Measurements from ENCODE around the gene CBX4.

The CBX4 gene

DNA sequence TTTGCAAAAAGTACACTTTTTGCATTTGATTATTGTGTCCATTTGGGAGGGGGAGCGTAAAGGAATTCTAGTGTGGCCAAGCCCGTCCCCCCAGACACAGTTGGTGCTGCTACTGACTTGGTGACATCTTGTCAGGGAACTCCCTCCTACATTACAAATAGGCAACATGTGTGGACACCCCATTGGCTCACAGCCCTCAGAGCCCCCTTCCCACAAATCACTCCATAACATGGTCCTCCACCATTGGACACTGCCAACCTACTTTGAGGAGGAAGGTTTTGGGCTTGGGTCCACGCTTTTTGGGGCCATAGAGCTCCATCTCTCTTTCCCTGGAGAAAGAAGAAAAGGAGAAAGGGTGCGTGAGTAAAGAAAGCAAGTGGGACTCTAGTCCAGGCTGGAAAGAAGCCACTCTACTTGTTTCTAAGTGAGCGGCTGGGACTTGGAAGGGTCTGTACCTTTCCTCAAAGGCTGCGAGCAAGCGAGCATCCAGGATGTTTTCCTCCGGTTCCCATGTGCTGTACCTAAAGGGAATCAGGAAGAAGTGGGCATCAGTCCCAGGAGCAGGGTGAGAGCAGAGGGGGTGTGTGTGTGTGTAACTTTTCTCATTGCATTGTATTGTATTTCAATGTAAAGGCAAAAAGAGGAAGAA, 43.3 kb downstream of the CBX4 start:
- TF ChIP-seq POLR2AphosphoS5 (IDR thresholded peaks at IDR 0.05; ENCODE audit: low read depth, low read length) (no peak), TAF1 (IDR thresholded peaks at IDR 0.05; ENCODE audit: borderline replicate concordance, insufficient read depth, low read length) (no peak), SIN3A (IDR thresholded peaks at IDR 0.05; ENCODE audit: borderline replicate concordance, insufficient read depth, low read length) (no peak), FOXP2 (optimal IDR thresholded peaks at IDR 0.05; ENCODE audit: borderline replicate concordance, extremely low read depth, extremely low read length, insufficient read depth) (no peak)
- TF ChIP-seq, protein P1, sequence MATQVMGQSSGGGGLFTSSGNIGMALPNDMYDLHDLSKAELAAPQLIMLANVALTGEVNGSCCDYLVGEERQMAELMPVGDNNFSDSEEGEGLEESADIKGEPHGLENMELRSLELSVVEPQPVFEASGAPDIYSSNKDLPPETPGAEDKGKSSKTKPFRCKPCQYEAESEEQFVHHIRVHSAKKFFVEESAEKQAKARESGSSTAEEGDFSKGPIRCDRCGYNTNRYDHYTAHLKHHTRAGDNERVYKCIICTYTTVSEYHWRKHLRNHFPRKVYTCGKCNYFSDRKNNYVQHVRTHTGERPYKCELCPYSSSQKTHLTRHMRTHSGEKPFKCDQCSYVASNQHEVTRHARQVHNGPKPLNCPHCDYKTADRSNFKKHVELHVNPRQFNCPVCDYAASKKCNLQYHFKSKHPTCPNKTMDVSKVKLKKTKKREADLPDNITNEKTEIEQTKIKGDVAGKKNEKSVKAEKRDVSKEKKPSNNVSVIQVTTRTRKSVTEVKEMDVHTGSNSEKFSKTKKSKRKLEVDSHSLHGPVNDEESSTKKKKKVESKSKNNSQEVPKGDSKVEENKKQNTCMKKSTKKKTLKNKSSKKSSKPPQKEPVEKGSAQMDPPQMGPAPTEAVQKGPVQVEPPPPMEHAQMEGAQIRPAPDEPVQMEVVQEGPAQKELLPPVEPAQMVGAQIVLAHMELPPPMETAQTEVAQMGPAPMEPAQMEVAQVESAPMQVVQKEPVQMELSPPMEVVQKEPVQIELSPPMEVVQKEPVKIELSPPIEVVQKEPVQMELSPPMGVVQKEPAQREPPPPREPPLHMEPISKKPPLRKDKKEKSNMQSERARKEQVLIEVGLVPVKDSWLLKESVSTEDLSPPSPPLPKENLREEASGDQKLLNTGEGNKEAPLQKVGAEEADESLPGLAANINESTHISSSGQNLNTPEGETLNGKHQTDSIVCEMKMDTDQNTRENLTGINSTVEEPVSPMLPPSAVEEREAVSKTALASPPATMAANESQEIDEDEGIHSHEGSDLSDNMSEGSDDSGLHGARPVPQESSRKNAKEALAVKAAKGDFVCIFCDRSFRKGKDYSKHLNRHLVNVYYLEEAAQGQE (IDR thresholded peaks at IDR 0.05; ENCODE audit: insufficient read depth in 1 of 2, low read depth in 2 of 2, low read length in 2 of 2), result no peak

DNA sequence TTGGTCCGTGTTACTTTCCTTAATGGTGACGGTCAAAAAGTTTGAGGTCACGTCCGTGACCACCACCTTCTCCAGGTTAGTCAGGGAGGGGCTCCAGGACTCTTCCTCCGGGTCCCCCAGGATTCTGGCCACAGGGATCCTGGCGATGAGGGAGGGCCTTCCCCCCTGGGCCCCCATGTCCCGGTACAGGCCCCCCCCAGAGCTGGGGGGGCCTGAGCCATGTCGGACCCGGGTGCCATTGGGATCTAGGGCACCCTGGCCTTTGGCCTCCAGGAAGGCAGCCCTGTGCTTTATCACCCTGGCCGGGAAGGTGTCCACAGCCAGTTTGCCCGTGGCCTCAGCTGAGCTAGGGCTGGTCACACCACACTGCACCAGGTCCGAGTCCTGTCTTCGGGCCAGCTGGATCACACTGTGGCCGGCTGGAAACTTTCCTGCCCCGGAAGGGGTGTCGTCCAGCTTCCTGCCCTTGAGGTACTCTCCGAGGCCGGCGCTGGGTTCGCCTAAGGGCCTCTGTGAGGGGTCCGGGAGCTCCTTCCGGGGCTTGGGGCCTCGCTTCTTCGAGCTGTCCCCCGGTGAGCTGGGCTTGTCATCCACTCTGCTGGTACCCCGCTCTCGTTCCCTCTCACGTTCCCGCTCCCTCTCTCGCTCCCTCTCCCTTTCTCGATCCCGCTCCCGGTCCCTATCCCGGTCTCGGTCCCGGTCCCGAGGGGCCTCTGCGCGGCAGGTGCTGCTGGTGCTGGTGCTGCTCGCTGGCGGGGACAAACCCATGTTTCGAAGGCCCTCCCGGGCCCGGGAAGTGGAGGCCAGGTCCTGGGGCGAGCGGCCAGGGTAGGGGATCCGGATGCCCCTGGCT, 44.4 kb downstream of the CBX4 start:
- TF ChIP-seq, protein P1 (IDR thresholded peaks at IDR 0.05; ENCODE audit: insufficient read depth in 1 of 2, low read depth in 2 of 2, low read length in 2 of 2), result no peak
- TF ChIP-seq SIN3A (IDR thresholded peaks at IDR 0.05; ENCODE audit: borderline replicate concordance, insufficient read depth, low read length) (no peak), FOXP2 (optimal IDR thresholded peaks at IDR 0.05; ENCODE audit: borderline replicate concordance, extremely low read depth, extremely low read length, insufficient read depth) (no peak), POLR2AphosphoS5 (IDR thresholded peaks at IDR 0.05; ENCODE audit: low read depth, low read length) (no peak), TAF1 (IDR thresholded peaks at IDR 0.05; ENCODE audit: borderline replicate concordance, insufficient read depth, low read length) (no peak)

DNA sequence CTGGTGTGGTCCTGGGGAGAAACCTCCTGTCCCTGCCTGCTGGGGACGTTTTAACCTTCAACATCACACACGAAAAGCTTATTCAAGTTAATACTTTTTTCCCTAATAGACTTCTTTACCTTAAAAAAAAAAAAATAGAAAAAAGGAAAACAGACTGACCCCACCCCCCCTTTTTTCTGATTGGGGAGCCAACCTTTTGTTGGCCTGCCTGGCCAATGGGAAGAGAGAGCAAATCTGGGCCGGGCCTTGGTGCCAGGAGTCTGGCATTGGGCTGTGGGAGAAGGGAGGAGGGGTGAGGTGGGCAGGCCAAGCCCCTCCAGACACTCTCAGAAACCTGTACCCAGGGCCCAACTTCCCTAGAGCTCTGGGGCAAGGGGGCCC, 45.3 kb downstream of the CBX4 start:
- no peak for TF ChIP-seq TAF1 (IDR thresholded peaks at IDR 0.05; ENCODE audit: borderline replicate concordance, insufficient read depth, low read length)
- TF ChIP-seq SIN3A (IDR thresholded peaks at IDR 0.05; ENCODE audit: borderline replicate concordance, insufficient read depth, low read length), result no peak
- TF ChIP-seq, protein P1 (IDR thresholded peaks at IDR 0.05; ENCODE audit: insufficient read depth in 1 of 2, low read depth in 2 of 2, low read length in 2 of 2), result no peak
- no peak for TF ChIP-seq FOXP2 (optimal IDR thresholded peaks at IDR 0.05; ENCODE audit: borderline replicate concordance, extremely low read depth, extremely low read length, insufficient read depth)
- no peak for TF ChIP-seq POLR2AphosphoS5 (IDR thresholded peaks at IDR 0.05; ENCODE audit: low read depth, low read length)

DNA sequence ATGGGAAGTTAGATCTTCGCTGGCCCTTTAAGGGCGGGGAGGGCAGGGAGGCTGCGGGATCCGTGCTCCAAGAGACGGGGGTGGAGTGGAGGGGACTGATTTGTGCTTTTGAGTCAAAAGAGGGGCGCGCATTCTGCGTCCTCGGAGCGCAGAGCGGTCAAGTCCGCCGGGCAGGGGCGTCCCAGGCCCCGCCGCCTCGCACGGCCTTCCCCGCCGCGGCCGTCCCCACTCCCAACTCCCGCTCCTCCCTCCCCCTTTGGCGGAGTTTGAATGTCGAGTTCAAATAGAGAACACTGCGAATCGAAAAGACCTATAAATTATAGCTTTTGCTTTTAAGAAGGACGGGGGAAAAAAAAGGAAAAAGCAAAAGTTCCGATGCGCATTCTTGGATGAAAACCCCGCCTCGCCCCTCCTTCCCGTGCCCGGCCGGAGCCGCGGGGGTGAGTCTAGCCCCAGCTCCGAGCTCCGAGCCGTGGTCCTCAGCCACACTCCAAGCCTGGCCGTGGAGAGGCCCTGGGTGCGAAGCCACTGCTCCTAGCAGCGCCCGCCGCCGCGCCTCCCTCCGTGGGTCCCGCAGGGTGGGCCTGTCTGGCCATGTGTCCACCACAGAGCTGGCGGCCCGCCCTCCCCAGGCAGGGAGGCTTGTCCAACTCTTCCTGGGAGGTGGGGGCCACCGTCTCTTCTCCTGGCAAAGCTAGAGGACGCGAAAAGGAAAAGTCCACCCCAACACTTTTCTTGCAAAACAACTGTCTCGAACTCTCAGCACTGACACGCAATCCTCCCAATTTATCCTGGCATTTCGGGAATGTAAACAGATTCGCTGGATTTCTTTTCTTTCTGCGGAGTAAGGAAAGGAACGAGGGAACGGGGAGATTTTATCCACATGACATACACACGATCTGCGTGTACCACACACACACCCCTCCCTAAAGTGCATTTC, 46.0 kb downstream of the CBX4 start:
- TF ChIP-seq, protein P1 (IDR thresholded peaks at IDR 0.05; ENCODE audit: insufficient read depth in 1 of 2, low read depth in 2 of 2, low read length in 2 of 2), result no peak
- TF ChIP-seq TAF1 (IDR thresholded peaks at IDR 0.05; ENCODE audit: borderline replicate concordance, insufficient read depth, low read length) (no peak), FOXP2 (optimal IDR thresholded peaks at IDR 0.05; ENCODE audit: borderline replicate concordance, extremely low read depth, extremely low read length, insufficient read depth) (no peak), POLR2AphosphoS5 (IDR thresholded peaks at IDR 0.05; ENCODE audit: low read depth, low read length) (no peak)
